Peyer's patch (tissue), 4 donors: Measurements from ENCODE around the gene PCDHGA6. TPM values are rescaled to one million over a fixed set of nuclear protein-coding genes. Genes with fewer than 3 reads are reported as not detected.
"Not testable (repeated sequence)": the region's sequence is repeated elsewhere in the genome, so short reads cannot be mapped to it uniquely, and the experiment has no call there.

ENCODE experiments used
- DNase-seq, 3 donors: peaks; one replicate each; pipeline ENCODE4 v3.0.0-alpha.2; 2017 to 2019
- H3K27ac ChIP-seq, 4 donors: fragments of 200-600 bp; sonication (generic); one replicate each; pipeline ENCODE4 v1.5.1; 2016 to 2019
- H3K27me3 ChIP-seq, 2 donors: fragments of 200-600 bp; sonication (generic); one replicate each; pipeline ENCODE4 v1.5.1; 2019
- H3K36me3 ChIP-seq, 3 donors: fragments of 200-600 bp; sonication (generic); one replicate each; pipeline ENCODE4 v1.5.1; 2016 to 2019
- H3K4me1 ChIP-seq, 4 donors: fragments of 200-600 bp; sonication (generic); one replicate each; pipeline ENCODE4 v1.5.1; 2016 to 2019
- H3K4me3 ChIP-seq, 4 donors: fragments of 200-600 bp; sonication (generic); 1 replicate in 3 of 4; 2 replicates in 1 of 4; pipeline ENCODE4 v1.5.1; 2016 to 2019; ENCODE audit warnings: mild to moderate bottlenecking in 1 of 4
- H3K9me3 ChIP-seq, 4 donors: fragments of 200-600 bp; sonication (generic); one replicate each; pipeline ENCODE4 v1.5.1; 2016 to 2019; ENCODE audit warnings: mild to moderate bottlenecking in 1 of 4
- CTCF ChIP-seq, 6 experiments: fragments of 450-650 bp in 4 of 6; fragments of 200-600 bp in 2 of 6; sonication (generic) in 1 of 6; IDR thresholded peaks; one replicate each; pipeline ENCODE4 v1.5.1; 2017 to 2019; ENCODE audit warnings: antibody characterized with exemption in 6 of 6, mild to moderate bottlenecking in 3 of 6, moderate library complexity in 1 of 6
- POLR2A ChIP-seq, 2 donors: fragments of 450-650 bp; IDR thresholded peaks; one replicate each; pipeline ENCODE4 v1.5.1; 2017; ENCODE audit warnings: antibody characterized with exemption in 2 of 2, mild to moderate bottlenecking in 2 of 2, moderate library complexity in 2 of 2
- total RNA-seq, 4 donors: library from RNA; depleted of rRNA; stranded (reverse); fragments of >200 nt; gene quantifications; one replicate each; pipeline ENCODE4 v1.1.0, GENCODE V29; 2016

PCDHGA6 gene
- total RNA-seq, 4 donors from 2014 or later: 0.70 to 4.1 (median 1.0) TPM

GRCh38 chr5:141338538-141339306 lies 35.0 kb upstream of the PCDHGA6 start, which contains the start of gene PCDHGA2:
Gene PCDHGA2, plus strand, starts transcription at chr5:141338760.
- TF ChIP-seq POLR2A (IDR thresholded peaks at IDR 0.05) (no peak), CTCF (IDR thresholded peaks at IDR 0.05) (peak in 3 of 6 experiments; percentile 9 to 14 (median 10))
- peaks cover 0 to 37% (median 10%) of the 10 kb centered on the region in 4 donors for H3K9me3 ChIP-seq
- DNase-seq: no peak
- no peaks in the 10 kb centered on the region for H3K27me3 ChIP-seq
- no peaks in the 10 kb centered on the region for H3K4me1 ChIP-seq
- no peak within 1 kb of the TSS for H3K4me3 ChIP-seq
- no peak within 1 kb of the TSS for H3K27ac ChIP-seq
- H3K36me3 ChIP-seq: no peaks in the 10 kb centered on the region

GRCh38 chr5:141340781-141341354 lies 32.8 kb upstream of the PCDHGA6 start:
- not testable (repeated sequence) for H3K4me3 ChIP-seq, H3K4me1 ChIP-seq, H3K27me3 ChIP-seq, H3K36me3 ChIP-seq, DNase-seq, H3K27ac ChIP-seq
- H3K9me3 ChIP-seq: peaks cover 0 to 48% (median 14%) of the 10 kb centered on the region in 4 donors

DNA sequence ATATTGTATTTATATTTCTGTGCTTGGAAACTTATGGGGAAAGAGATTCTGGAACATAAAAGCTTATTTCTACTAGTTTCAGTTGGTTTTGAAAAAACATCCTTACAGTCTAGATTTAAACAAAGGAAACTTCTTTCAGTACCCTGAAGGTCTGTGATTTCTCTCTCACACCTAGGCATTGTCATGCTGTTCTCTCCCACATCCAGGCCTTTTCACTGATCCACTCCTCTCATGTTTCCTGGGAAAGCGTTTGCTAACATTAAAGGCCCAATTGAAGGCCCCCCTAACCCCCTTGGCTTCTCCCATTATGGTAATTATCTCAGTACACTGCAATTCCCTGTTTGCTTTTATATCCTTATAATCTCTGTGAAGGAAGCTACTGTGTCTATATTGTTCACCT lies 30.9 kb upstream of the PCDHGA6 start:
- DNase-seq: no peak
- peaks cover 0 to 52% (median 14%) of the 10 kb centered on the region in 4 donors for H3K9me3 ChIP-seq
- no peak overlapping the region for H3K4me3 ChIP-seq
- no peaks in the 10 kb centered on the region for H3K27me3 ChIP-seq
- no peaks in the 10 kb centered on the region for H3K36me3 ChIP-seq
- H3K4me1 ChIP-seq: no peaks in the 10 kb centered on the region
- H3K27ac ChIP-seq: no peak overlapping the region
- TF ChIP-seq POLR2A (IDR thresholded peaks at IDR 0.05) (no peak), CTCF (IDR thresholded peaks at IDR 0.05) (no peak)

- Histone ChIP-seq H3K9me3 (peaks cover 0 to 48% (median 14%) of the 10 kb centered on the region in 4 donors), H3K36me3 (no peaks in the 10 kb centered on the region), H3K4me1 (no peaks in the 10 kb centered on the region), H3K27me3 (no peaks in the 10 kb centered on the region), H3K27ac (no peak within 1 kb of the TSS), H3K4me3 (no peak within 1 kb of the TSS)
- TF ChIP-seq POLR2A (IDR thresholded peaks at IDR 0.05) (no peak), CTCF (IDR thresholded peaks at IDR 0.05) (peak in 1 of 6 experiments; percentile 10)
- no peak for DNase-seq
These were observed 30.3 kb upstream of the PCDHGA6 start, which contains the start of gene PCDHGA3 for GRCh38 chr5:141343242-141343952. Gene PCDHGA3, plus strand, starts transcription at chr5:141343829. Its CDS starts 205 bp downstream, at chr5:141344034.

DNA sequence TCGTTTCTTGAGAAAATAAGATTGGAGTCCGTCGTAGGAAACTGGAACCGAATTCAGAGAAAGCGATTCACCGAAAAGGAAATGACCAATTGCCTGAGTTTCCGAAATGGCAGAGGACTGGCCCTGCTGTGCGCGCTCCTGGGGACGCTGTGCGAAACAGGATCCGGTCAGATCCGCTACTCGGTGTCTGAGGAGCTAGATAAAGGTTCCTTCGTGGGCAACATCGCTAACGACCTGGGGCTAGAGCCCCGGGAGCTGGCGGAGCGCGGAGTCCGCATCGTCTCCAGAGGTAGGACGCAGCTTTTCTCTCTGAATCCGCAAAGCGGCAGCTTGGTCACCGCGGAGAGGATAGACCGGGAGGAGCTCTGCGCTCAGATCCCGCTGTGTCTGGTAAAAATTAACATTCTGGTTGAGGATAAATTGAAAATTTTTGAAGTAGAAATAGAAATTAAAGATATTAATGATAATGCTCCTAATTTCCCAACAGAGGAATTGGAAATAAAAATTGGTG lies 29.7 kb upstream of the PCDHGA6 start:
- DNase-seq: no peak
- Histone ChIP-seq H3K27ac (no peak overlapping the region), H3K9me3 (peaks cover 0 to 47% (median 11%) of the 10 kb centered on the region in 4 donors), H3K27me3 (no peaks in the 10 kb centered on the region), H3K36me3 (no peaks in the 10 kb centered on the region), H3K4me1 (no peaks in the 10 kb centered on the region), H3K4me3 (no peak overlapping the region)
- TF ChIP-seq POLR2A (IDR thresholded peaks at IDR 0.05): no peak
- no peak for TF ChIP-seq CTCF (IDR thresholded peaks at IDR 0.05)
